Fibroblast of the aortic adventitia (primary cell): ENCODE data around the gene DTD1. TPM values are rescaled to one million over a fixed set of nuclear protein-coding genes. Genes with fewer than 3 reads are reported as not detected.

Experiments
- DNase-seq: peaks from one replicate; pipeline ENCODE4 v3.0.0-alpha.2; 2010; ENCODE audit warnings: low read depth
- H3K4me3 ChIP-seq: 2 replicates; pipeline ENCODE4 v1.5.1; 2011; ENCODE audit warnings: low read depth, mild to moderate bottlenecking, control low read depth, low read length, moderate library complexity
- total RNA-seq: library from RNA; depleted of rRNA; stranded (reverse); fragments of >200 nt; gene quantifications from 2 replicates; pipeline ENCODE4 v1.2.3, GENCODE V29; 2012; ENCODE audit warnings: low replicate concordance
- TF ChIP-seq, protein P1 (sequence below): IDR thresholded peaks from 2 replicates; pipeline ENCODE4 v1.5.1; 2011; ENCODE audit warnings: mild to moderate bottlenecking, low read length, control low read depth, inconsistent platforms; ENCODE audit not compliant: insufficient read depth

The DTD1 gene
- total RNA-seq, result 66.1 and 69.8 TPM in 2 replicates

DNA sequence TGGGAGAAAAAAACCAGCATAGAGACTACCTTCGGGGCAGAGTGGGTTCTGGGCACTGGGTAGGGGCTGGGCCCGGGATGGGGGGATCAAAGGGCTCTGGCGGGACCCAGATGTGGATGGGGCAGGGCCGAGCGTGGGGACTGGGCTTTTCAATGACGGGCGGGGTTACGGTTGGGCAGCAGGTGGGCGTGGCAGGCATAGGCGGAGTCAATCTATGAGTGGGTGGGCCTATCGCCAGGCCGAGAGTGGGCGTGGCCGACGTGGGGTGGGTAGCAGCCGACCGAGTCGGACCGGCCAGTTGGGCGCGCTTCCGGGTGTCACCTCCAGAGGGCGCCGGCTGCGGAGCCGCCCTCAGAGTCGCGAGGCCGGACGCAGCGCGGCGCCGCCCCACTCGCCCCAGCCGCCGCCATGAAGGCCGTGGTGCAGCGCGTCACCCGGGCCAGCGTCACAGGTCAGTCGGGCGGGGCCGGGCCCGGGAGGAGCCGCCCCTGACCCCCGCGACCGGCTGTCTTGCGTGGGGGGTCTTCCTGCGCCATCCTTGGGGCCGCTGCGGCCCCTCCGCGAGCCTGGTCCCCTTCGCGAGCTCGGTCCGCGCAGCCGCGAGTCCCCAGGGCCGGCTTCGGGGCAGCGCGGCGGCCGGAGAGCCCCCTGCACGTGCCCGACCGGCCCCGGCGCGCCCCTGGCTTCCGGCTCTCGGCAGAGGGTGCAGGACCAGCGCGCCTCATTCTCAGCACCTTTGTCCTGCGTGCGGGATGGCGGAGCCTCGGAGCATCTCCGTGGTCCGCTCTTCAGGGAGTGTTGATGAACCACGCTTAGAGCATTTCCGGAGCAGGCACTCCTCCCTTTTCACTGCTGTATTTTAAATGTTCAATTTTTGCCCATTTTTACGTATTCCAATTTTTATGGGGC is at the start of gene DTD1:
DTD1 (plus strand) TSS at position 390 of the 909 bp plus-strand sequence; CDS start at position 409, 19 bp downstream.
- TF ChIP-seq, protein P1, sequence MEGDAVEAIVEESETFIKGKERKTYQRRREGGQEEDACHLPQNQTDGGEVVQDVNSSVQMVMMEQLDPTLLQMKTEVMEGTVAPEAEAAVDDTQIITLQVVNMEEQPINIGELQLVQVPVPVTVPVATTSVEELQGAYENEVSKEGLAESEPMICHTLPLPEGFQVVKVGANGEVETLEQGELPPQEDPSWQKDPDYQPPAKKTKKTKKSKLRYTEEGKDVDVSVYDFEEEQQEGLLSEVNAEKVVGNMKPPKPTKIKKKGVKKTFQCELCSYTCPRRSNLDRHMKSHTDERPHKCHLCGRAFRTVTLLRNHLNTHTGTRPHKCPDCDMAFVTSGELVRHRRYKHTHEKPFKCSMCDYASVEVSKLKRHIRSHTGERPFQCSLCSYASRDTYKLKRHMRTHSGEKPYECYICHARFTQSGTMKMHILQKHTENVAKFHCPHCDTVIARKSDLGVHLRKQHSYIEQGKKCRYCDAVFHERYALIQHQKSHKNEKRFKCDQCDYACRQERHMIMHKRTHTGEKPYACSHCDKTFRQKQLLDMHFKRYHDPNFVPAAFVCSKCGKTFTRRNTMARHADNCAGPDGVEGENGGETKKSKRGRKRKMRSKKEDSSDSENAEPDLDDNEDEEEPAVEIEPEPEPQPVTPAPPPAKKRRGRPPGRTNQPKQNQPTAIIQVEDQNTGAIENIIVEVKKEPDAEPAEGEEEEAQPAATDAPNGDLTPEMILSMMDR, result peak; percentile 62
- peak; percentile 88 for DNase-seq

DNA sequence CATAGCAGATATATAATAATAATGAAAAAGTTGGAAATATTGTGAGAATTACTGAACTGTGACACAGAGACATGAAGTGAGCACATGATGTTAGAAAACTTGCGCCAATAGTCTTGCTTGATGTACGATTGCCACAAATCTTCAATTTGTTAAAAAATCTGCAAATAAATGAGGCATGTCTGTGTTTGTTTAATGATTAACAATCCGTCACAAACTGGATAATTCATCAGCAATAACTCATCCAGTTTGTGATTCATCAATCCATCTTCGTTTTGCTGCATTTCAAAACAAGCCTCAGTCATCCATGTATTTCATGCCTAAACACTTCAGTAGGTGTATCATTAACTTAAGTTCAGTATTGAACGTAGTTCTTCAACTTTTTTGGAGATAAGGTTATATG is 46.1 kb upstream of the DTD1 start:
- no peak overlapping the region for H3K4me3 ChIP-seq
- TF ChIP-seq, protein P1, result no peak
- DNase-seq, result no peak

More for the DNA sequence above, at the start of gene DTD1:
- peak within 1 kb of the TSS; percentile 86 for H3K4me3 ChIP-seq

DNA sequence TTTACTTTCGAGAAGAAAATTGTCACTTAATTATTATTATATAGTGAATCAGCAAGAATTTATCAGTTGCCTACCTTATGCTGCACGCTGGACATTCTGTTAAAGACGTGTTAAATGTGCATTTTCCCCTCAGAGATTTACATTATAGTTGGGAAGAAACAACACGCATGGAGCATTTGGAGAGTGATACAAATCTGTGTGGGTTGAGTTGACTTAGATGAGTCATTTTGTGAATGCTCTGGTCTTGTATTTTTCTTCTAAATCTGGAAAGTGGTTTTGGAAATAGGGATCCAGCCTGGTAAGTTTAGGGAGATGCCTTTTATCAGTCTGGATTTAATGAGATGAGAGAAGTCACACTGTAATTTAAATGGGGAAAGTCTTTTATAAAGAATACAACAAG is 44.6 kb upstream of the DTD1 start:
- H3K4me3 ChIP-seq, result no peak overlapping the region
- no peak for DNase-seq
- TF ChIP-seq, protein P1, result no peak

- no peak for DNase-seq
- H3K4me3 ChIP-seq, result no peak overlapping the region
- TF ChIP-seq, protein P1, result no peak
Observed at GRCh38 chr20:18543932-18544331, 43.9 kb upstream of the DTD1 start.

- DNase-seq, result no peak
- TF ChIP-seq, protein P1, result no peak
Observed at GRCh38 chr20:18545566-18545965, 42.3 kb upstream of the DTD1 start.

DNA sequence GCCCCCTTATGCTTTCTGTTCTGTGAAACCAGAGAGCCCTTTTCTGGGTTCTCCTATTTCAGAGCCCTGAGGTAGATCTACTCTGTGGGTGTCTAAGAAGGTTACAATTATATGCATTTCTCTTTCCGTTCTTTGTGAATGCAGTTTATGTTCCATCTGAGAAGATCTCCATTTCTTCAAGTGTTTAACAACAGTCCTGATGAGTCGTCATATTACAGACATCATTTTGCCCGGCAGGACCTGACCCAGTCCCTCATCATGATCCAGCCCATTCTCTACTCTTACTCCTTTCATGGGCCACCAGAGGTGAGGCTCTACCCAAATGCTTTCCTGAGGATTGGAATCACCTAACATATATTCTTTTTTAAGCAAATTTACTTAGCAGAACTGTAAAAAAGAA is 39.4 kb upstream of the DTD1 start:
- no peak for DNase-seq
- TF ChIP-seq, protein P1, result no peak

More at GRCh38 chr20:18545566-18545965, 42.3 kb upstream of the DTD1 start:
- H3K4me3 ChIP-seq, result no peak overlapping the region

More for the DNA sequence above, 39.4 kb upstream of the DTD1 start:
- H3K4me3 ChIP-seq, result no peak overlapping the region
